Measurements from ENCODE around the gene RFPL1.

DNA sequence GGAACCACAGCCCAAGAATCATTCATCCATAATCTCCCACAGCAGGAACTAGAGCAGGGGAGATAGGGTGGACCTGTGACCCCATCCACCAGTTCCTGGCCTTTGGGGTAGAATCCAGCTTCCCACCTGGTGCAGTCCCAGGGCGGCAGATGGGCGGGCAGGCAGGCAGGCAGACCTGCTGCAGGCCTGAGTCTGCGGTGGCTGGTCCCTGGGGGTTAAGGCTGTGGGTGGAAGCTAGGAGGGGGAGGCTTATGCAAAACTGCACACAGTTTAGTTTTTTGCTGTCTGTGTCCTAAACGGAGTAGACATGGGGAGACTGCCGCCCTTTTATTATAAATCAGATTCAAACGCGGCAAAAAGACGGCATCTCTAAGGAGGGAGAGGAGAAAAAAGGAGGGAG, 37.2 kb downstream of the RFPL1 start:
- TF ChIP-seq, protein P1, sequence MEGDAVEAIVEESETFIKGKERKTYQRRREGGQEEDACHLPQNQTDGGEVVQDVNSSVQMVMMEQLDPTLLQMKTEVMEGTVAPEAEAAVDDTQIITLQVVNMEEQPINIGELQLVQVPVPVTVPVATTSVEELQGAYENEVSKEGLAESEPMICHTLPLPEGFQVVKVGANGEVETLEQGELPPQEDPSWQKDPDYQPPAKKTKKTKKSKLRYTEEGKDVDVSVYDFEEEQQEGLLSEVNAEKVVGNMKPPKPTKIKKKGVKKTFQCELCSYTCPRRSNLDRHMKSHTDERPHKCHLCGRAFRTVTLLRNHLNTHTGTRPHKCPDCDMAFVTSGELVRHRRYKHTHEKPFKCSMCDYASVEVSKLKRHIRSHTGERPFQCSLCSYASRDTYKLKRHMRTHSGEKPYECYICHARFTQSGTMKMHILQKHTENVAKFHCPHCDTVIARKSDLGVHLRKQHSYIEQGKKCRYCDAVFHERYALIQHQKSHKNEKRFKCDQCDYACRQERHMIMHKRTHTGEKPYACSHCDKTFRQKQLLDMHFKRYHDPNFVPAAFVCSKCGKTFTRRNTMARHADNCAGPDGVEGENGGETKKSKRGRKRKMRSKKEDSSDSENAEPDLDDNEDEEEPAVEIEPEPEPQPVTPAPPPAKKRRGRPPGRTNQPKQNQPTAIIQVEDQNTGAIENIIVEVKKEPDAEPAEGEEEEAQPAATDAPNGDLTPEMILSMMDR (IDR thresholded peaks at IDR 0.05): no peak
- TF ChIP-seq POLR2A (IDR thresholded peaks at IDR 0.05): no peak
